UCSD-AML1 (cell line): Measurements from ENCODE around the gene EEF1AKMT1.
"Not testable (repeated sequence)": the region's sequence is repeated elsewhere in the genome, so short reads cannot be mapped to it uniquely, and the experiment has no call there.

Source experiments
- DNase-seq: peaks from one replicate; lab custom pipeline; 2025; ENCODE audit not compliant: unreplicated experiment; lab: John Stamatoyannopoulos, UW

The EEF1AKMT1 gene

GRCh38 chr13:20700288-20700687 lies 73.5 kb downstream of the EEF1AKMT1 start:
- no peak for DNase-seq

GRCh38 chr13:20699715-20700114 lies 74.0 kb downstream of the EEF1AKMT1 start:
- DNase-seq = no peak

- DNase-seq = no peak
Measured at GRCh38 chr13:20696073-20696472, 77.7 kb downstream of the EEF1AKMT1 start.

- DNase-seq = no peak
Measured at GRCh38 chr13:20691616-20692015, 82.1 kb downstream of the EEF1AKMT1 start.

- no peak for DNase-seq
Measured at GRCh38 chr13:20689291-20689690, 84.5 kb downstream of the EEF1AKMT1 start.

GRCh38 chr13:20686863-20687579 lies 86.7 kb downstream of the EEF1AKMT1 start:
- DNase-seq = no peak

GRCh38 chr13:20686167-20686566 lies 87.6 kb downstream of the EEF1AKMT1 start:
- DNase-seq = no peak

GRCh38 chr13:20685092-20685491 lies 88.7 kb downstream of the EEF1AKMT1 start:
- no peak for DNase-seq

- DNase-seq = no peak
Measured at GRCh38 chr13:20684546-20684945, 89.2 kb downstream of the EEF1AKMT1 start.

GRCh38 chr13:20684041-20684440 lies 89.7 kb downstream of the EEF1AKMT1 start:
- no peak for DNase-seq

GRCh38 chr13:20682061-20682460 lies 91.7 kb downstream of the EEF1AKMT1 start:
- no peak for DNase-seq

- DNase-seq = not testable (repeated sequence)
Measured at GRCh38 chr13:20681481-20681880, 92.3 kb downstream of the EEF1AKMT1 start.

- DNase-seq = no peak
Measured at GRCh38 chr13:20680416-20681080, 93.2 kb downstream of the EEF1AKMT1 start.

- no peak for DNase-seq
Measured at GRCh38 chr13:20679879-20680278, 93.9 kb downstream of the EEF1AKMT1 start.
